ENCODE data around the gene B4GALT4.
"Not testable (repeated sequence)": the region's sequence is repeated elsewhere in the genome, so short reads cannot be mapped to it uniquely, and the experiment has no call there.

Gene B4GALT4

GRCh38 chr3:119276680-119277079, 36.0 kb upstream of the B4GALT4 start:
- TF ChIP-seq CTCF (IDR thresholded peaks at IDR 0.05; ENCODE audit: insufficient read depth, low read length, poor library complexity, severe bottlenecking) = no peak
- H3K27me3 ChIP-seq (replicated peaks; ENCODE audit: control insufficient read depth, insufficient read depth, low read length) = no peaks in the 10 kb centered on the region
- no peaks in the 10 kb centered on the region for H3K36me3 ChIP-seq (ENCODE audit: control insufficient read depth, insufficient read depth, low read length)
- H3K4me3 ChIP-seq (replicated peaks; ENCODE audit: low read depth, low read length) = no peak overlapping the region
- DNase-seq (ENCODE audit: extremely low read depth, insufficient read length) = no peak

GRCh38 chr3:119270212-119270611, 29.5 kb upstream of the B4GALT4 start:
- H3K27me3 ChIP-seq (replicated peaks; ENCODE audit: control insufficient read depth, insufficient read depth, low read length); DNase-seq (ENCODE audit: extremely low read depth, insufficient read length); H3K36me3 ChIP-seq (ENCODE audit: control insufficient read depth, insufficient read depth, low read length); H3K4me3 ChIP-seq (replicated peaks; ENCODE audit: low read depth, low read length): not testable (repeated sequence)

GRCh38 chr3:119261055-119261454, 20.4 kb upstream of the B4GALT4 start:
- Histone ChIP-seq H3K27me3 (replicated peaks; ENCODE audit: control insufficient read depth, insufficient read depth, low read length) (no peaks in the 10 kb centered on the region), H3K36me3 (ENCODE audit: control insufficient read depth, insufficient read depth, low read length) (no peaks in the 10 kb centered on the region), H3K4me3 (replicated peaks; ENCODE audit: low read depth, low read length) (no peak overlapping the region)
- no peak for TF ChIP-seq CTCF (IDR thresholded peaks at IDR 0.05; ENCODE audit: insufficient read depth, low read length, poor library complexity, severe bottlenecking)
- DNase-seq (ENCODE audit: extremely low read depth, insufficient read length) = no peak

GRCh38 chr3:119259821-119260220, 19.1 kb upstream of the B4GALT4 start:
- no peak for TF ChIP-seq CTCF (IDR thresholded peaks at IDR 0.05; ENCODE audit: insufficient read depth, low read length, poor library complexity, severe bottlenecking)
- no peaks in the 10 kb centered on the region for H3K36me3 ChIP-seq (ENCODE audit: control insufficient read depth, insufficient read depth, low read length)
- H3K27me3 ChIP-seq (replicated peaks; ENCODE audit: control insufficient read depth, insufficient read depth, low read length) = no peaks in the 10 kb centered on the region
- H3K4me3 ChIP-seq (replicated peaks; ENCODE audit: low read depth, low read length) = no peak overlapping the region
- no peak for DNase-seq (ENCODE audit: extremely low read depth, insufficient read length)

GRCh38 chr3:119258915-119259314, 18.2 kb upstream of the B4GALT4 start:
- DNase-seq (ENCODE audit: extremely low read depth, insufficient read length) = peak; percentile 24
- no peak overlapping the region for H3K4me3 ChIP-seq (replicated peaks; ENCODE audit: low read depth, low read length)
- H3K27me3 ChIP-seq (replicated peaks; ENCODE audit: control insufficient read depth, insufficient read depth, low read length) = no peaks in the 10 kb centered on the region
- TF ChIP-seq CTCF (IDR thresholded peaks at IDR 0.05; ENCODE audit: insufficient read depth, low read length, poor library complexity, severe bottlenecking) = no peak
- no peaks in the 10 kb centered on the region for H3K36me3 ChIP-seq (ENCODE audit: control insufficient read depth, insufficient read depth, low read length)

- TF ChIP-seq CTCF (IDR thresholded peaks at IDR 0.05; ENCODE audit: insufficient read depth, low read length, poor library complexity, severe bottlenecking) = no peak
- H3K4me3 ChIP-seq (replicated peaks; ENCODE audit: low read depth, low read length) = no peak overlapping the region
- no peaks in the 10 kb centered on the region for H3K27me3 ChIP-seq (replicated peaks; ENCODE audit: control insufficient read depth, insufficient read depth, low read length)
- DNase-seq (ENCODE audit: extremely low read depth, insufficient read length) = no peak
- H3K36me3 ChIP-seq (ENCODE audit: control insufficient read depth, insufficient read depth, low read length) = no peaks in the 10 kb centered on the region
These were observed 17.2 kb upstream of the B4GALT4 start for GRCh38 chr3:119257654-119258410.
